Measurements from ENCODE around the gene PLLP. TPM values are rescaled to one million over a fixed set of nuclear protein-coding genes. Genes with fewer than 3 reads are reported as not detected.

PLLP gene
- total RNA-seq, 1 experiment from 2014 or later, result 2.8 TPM

GRCh38 chr16:57225978-57226377 lies 58.5 kb downstream of the PLLP start:
- H3K4me3 ChIP-seq, result no peak overlapping the region
- H2AFZ ChIP-seq, result no peak overlapping the region
- ChIA-PET POLR2A (ENCODE audit: unreplicated experiment) (no interaction called here), CTCF (no interaction called here)
- no peak overlapping the region for H3K4me2 ChIP-seq
- H3K79me2 ChIP-seq (ENCODE audit: low read depth), result no peaks in the 10 kb centered on the region
- intact Hi-C loops (cut with micrococcal nuclease; ENCODE audit: unreplicated experiment), result no loop called here
- peaks cover 43% of the 10 kb centered on the region for H3K36me3 ChIP-seq (ENCODE audit: low read depth)
- 0 out of 2 replicates have a peak, but pooled peaks cover 4% of the 10 kb centered on the region for H3F3A ChIP-seq (ENCODE audit: insufficient read depth, low read depth)
- no peak for DNase-seq
- no TSS peak for BruUV-seq (replicated peaks)
- H4K20me1 ChIP-seq (ENCODE audit: insufficient read depth), result no peaks in the 10 kb centered on the region
- no peaks in the 10 kb centered on the region for H3K9me3 ChIP-seq (ENCODE audit: insufficient read depth, low read depth)
- H3K9me2 ChIP-seq (ENCODE audit: insufficient read depth), result no peaks in the 10 kb centered on the region
- H3K27me3 ChIP-seq (ENCODE audit: insufficient read depth, low read depth), result no peaks in the 10 kb centered on the region
- H3K4me1 ChIP-seq (replicated peaks; ENCODE audit: insufficient read depth), result no peaks in the 10 kb centered on the region
- TF ChIP-seq EZH2 (IDR thresholded peaks at IDR 0.05; ENCODE audit: low read depth) (no peak), CTCF (conservative IDR thresholded peaks at IDR 0.05) (no peak)
- H3K27ac ChIP-seq, result no peak overlapping the region

GRCh38 chr16:57224651-57225335 lies 59.7 kb downstream of the PLLP start:
- no peaks in the 10 kb centered on the region for H3K9me2 ChIP-seq (ENCODE audit: insufficient read depth)
- no TSS peak for BruUV-seq (replicated peaks)
- TF ChIP-seq EZH2 (IDR thresholded peaks at IDR 0.05; ENCODE audit: low read depth) (no peak), CTCF (conservative IDR thresholded peaks at IDR 0.05) (no peak)
- peaks cover 45% of the 10 kb centered on the region for H3K36me3 ChIP-seq (ENCODE audit: low read depth)
- no peaks in the 10 kb centered on the region for H3K4me1 ChIP-seq (replicated peaks; ENCODE audit: insufficient read depth)
- H2AFZ ChIP-seq, result no peak overlapping the region
- CTCF ChIA-PET, result no interaction called here
- DNase-seq, result no peak
- no peak overlapping the region for H3K4me3 ChIP-seq
- 0 out of 2 replicates have a peak, but pooled peaks cover 4% of the 10 kb centered on the region for H3F3A ChIP-seq (ENCODE audit: insufficient read depth, low read depth)
- POLR2A ChIA-PET (ENCODE audit: unreplicated experiment), result no interaction called here
- H3K9me3 ChIP-seq (ENCODE audit: insufficient read depth, low read depth), result peaks cover 4% of the 10 kb centered on the region; the same call in 1 of the 2 replicates
- H3K79me2 ChIP-seq (ENCODE audit: low read depth), result no peaks in the 10 kb centered on the region
- intact Hi-C loops (cut with micrococcal nuclease; ENCODE audit: unreplicated experiment), result no loop called here
- no peaks in the 10 kb centered on the region for H4K20me1 ChIP-seq (ENCODE audit: insufficient read depth)
- no peak overlapping the region for H3K27ac ChIP-seq
- no peak overlapping the region for H3K4me2 ChIP-seq
- H3K27me3 ChIP-seq (ENCODE audit: insufficient read depth, low read depth), result no peaks in the 10 kb centered on the region

GRCh38 chr16:57223057-57223456 lies 61.4 kb downstream of the PLLP start:
- TF ChIP-seq CTCF (conservative IDR thresholded peaks at IDR 0.05) (no peak), EZH2 (IDR thresholded peaks at IDR 0.05; ENCODE audit: low read depth) (no peak)
- Histone ChIP-seq H3K79me2 (ENCODE audit: low read depth) (no peaks in the 10 kb centered on the region), H3K4me3 (no peak overlapping the region), H4K20me1 (ENCODE audit: insufficient read depth) (no peaks in the 10 kb centered on the region), H3K9me3 (ENCODE audit: insufficient read depth, low read depth) (peaks cover 12% of the 10 kb centered on the region), H3F3A (ENCODE audit: insufficient read depth, low read depth) (0 out of 2 replicates have a peak, but pooled peaks cover 4% of the 10 kb centered on the region), H3K4me2 (no peak overlapping the region), H3K9me2 (ENCODE audit: insufficient read depth) (no peaks in the 10 kb centered on the region), H3K27me3 (ENCODE audit: insufficient read depth, low read depth) (no peaks in the 10 kb centered on the region), H3K27ac (no peak overlapping the region), H3K4me1 (replicated peaks; ENCODE audit: insufficient read depth) (no peaks in the 10 kb centered on the region), H3K36me3 (ENCODE audit: low read depth) (peaks cover 51% of the 10 kb centered on the region), H2AFZ (no peak overlapping the region)
- POLR2A ChIA-PET (ENCODE audit: unreplicated experiment), result no interaction called here
- BruUV-seq (replicated peaks), result no TSS peak
- intact Hi-C loops (cut with micrococcal nuclease; ENCODE audit: unreplicated experiment), result no loop called here
- CTCF ChIA-PET, result no interaction called here
- no peak for DNase-seq
